HepG2 (cell line): ENCODE results near the gene TMEM139. TPM values are rescaled to one million over a fixed set of nuclear protein-coding genes. Genes with fewer than 3 reads are reported as not detected.
A peak's percentile ranks its signal among the peaks of the same experiment; 100 is the strongest.

Experiments
- ATAC-seq: fragments of 200-7000 bp; cut with Tn5 transposase; 3 replicates; pipeline ENCODE4 v1.9.1; 2020; ENCODE audit warnings: mild to moderate bottlenecking, moderate library complexity
- BruUV-seq: library from RNA; stranded (reverse); fragments of 400-500 nt; replicated peaks from 2 replicates; lab custom pipeline; 2021; lab: Mats Ljungman, UMichigan
- CTCF ChIA-PET: fragments of 300-600 bp; formaldehyde crosslinking; extraction: SDS; loops from one replicate; lab custom pipeline; 2021; ENCODE audit warnings: low total read pairs, inconsistent platforms, low intra/inter-chr PET ratio; lab: Yijun Ruan, JAX
- POLR2A ChIA-PET: fragments of 350-600 bp; sonication (Branson Sonifier 250); formaldehyde crosslinking; loops from one replicate; lab custom pipeline; 2020; ENCODE audit warnings: antibody characterized with exemption, inconsistent platforms; lab: Yijun Ruan, JAX
- DNase-seq: peaks from one replicate; pipeline ENCODE4 v3.0.0-alpha.2; 2015; ENCODE audit warnings: low spot score
- FAIRE-seq: peaks from 3 replicates; lab custom pipeline; 2011; peaks lifted over from hg19 to GRCh38; lab: Jason Lieb, UNC
- H2AFZ ChIP-seq: one replicate; pipeline ENCODE4 v1.6.1; 2011; ENCODE audit warnings: low read length, inconsistent platforms
- H3K27ac ChIP-seq: fragments of 300-600 bp; 3 replicates; pipeline ENCODE4 v1.8.0; 2011; ENCODE audit warnings: mixed run types, mild to moderate bottlenecking, mixed read lengths, low read length, inconsistent platforms; ENCODE audit not compliant: insufficient read depth; ENCODE audit errors: extremely low read length
- H3K27me3 ChIP-seq, 2 experiments: fragments of 200-600 bp in 1 of 2; 2 replicates in 1 of 2; 3 replicates in 1 of 2; pipeline versions ENCODE4 v1.6.0 to v1.8.0; 2011; ENCODE audit warnings: low read length in 2 of 2, mild to moderate bottlenecking in 2 of 2, moderate library complexity in 2 of 2, inconsistent platforms in 1 of 2; ENCODE audit not compliant: insufficient read depth in 2 of 2, control insufficient read depth in 1 of 2
- H3K36me3 ChIP-seq, 2 experiments: fragments of 200-600 bp in 1 of 2; replicated peaks in 1 of 2; 2 replicates in 1 of 2; 3 replicates in 1 of 2; pipeline versions ENCODE4 v1.5.1 to v1.8.0; 2011; ENCODE audit warnings: low read length in 2 of 2, inconsistent platforms in 1 of 2; ENCODE audit not compliant: insufficient read depth in 2 of 2, control insufficient read depth in 1 of 2
- H3K4me1 ChIP-seq: 2 replicates; pipeline ENCODE4 v1.5.1; 2012; ENCODE audit warnings: low read length, inconsistent platforms; ENCODE audit not compliant: insufficient read depth
- H3K4me2 ChIP-seq: 2 replicates; pipeline ENCODE4 v1.6.0; 2011; ENCODE audit warnings: low read depth, low read length, inconsistent platforms
- H3K4me3 ChIP-seq, 3 experiments: fragments of 200-600 bp in 1 of 3; sonication (generic), shearing (Covaris generic) in 1 of 3; replicated peaks in 1 of 3; 2 replicates each; pipeline ENCODE4 v1.5.1; 2011 to 2016; ENCODE audit warnings: low read length in 3 of 3, inconsistent platforms in 2 of 3, low read depth in 2 of 3, mild to moderate bottlenecking in 2 of 3, control low read depth in 1 of 3, mixed read lengths in 1 of 3; ENCODE audit not compliant: insufficient read depth in 1 of 3
- H3K79me2 ChIP-seq: one replicate; pipeline ENCODE4 v1.6.1; 2011; ENCODE audit warnings: low read length, inconsistent platforms; ENCODE audit not compliant: insufficient read depth
- H3K9ac ChIP-seq: 2 replicates; pipeline ENCODE4 v1.6.0; 2011; ENCODE audit warnings: mild to moderate bottlenecking, low read depth, low read length, inconsistent platforms; ENCODE audit not compliant: insufficient read depth
- H3K9me3 ChIP-seq: 2 replicates; pipeline ENCODE4 v1.5.1; 2012; ENCODE audit warnings: mild to moderate bottlenecking, low read length
- H4K20me1 ChIP-seq: 2 replicates; pipeline ENCODE4 v1.6.0; 2011; ENCODE audit warnings: inconsistent platforms, mild to moderate bottlenecking, low read length, moderate library complexity; ENCODE audit not compliant: insufficient read depth
- AGO1 ChIP-seq: fragments of 200-400 bp; formaldehyde crosslinking; IDR thresholded peaks from 2 replicates; pipeline ENCODE4 v1.6.1; 2017; ENCODE audit warnings: mild to moderate bottlenecking, low read depth, low read length, moderate library complexity; ENCODE audit not compliant: poor library complexity, severe bottlenecking
- DZIP1 ChIP-seq: sonication (generic); formaldehyde crosslinking; IDR thresholded peaks from 2 replicates; pipeline ENCODE4 v1.5.0; 2020; ENCODE audit warnings: mild to moderate bottlenecking, missing genetic modification reagents
- ELK4 ChIP-seq: sonication (generic); formaldehyde crosslinking; IDR thresholded peaks from 2 replicates; pipeline ENCODE4 v1.9.0; 2021; ENCODE audit warnings: missing genetic modification reagents, borderline replicate concordance
- GPBP1L1 ChIP-seq: sonication (generic); formaldehyde crosslinking; IDR thresholded peaks from 2 replicates; pipeline ENCODE4 v1.5.0; 2020; ENCODE audit warnings: mild to moderate bottlenecking, missing genetic modification reagents
- HOMEZ ChIP-seq: IDR thresholded peaks from 2 replicates; pipeline ENCODE4 v1.6.1; 2016; ENCODE audit warnings: low read depth
- MYC ChIP-seq: sonication (generic); formaldehyde crosslinking; IDR thresholded peaks from 2 replicates; pipeline ENCODE4 v1.9.0; 2021; ENCODE audit warnings: missing genetic modification reagents, borderline replicate concordance
- NFKB2 ChIP-seq: sonication (generic); formaldehyde crosslinking; IDR thresholded peaks from 2 replicates; pipeline ENCODE4 v1.4.0; 2020; ENCODE audit warnings: missing genetic modification reagents, borderline replicate concordance
- POLR2G ChIP-seq: fragments of 200-400 bp; formaldehyde crosslinking; IDR thresholded peaks from 2 replicates; pipeline ENCODE4 v1.6.1; 2018; ENCODE audit warnings: mild to moderate bottlenecking, low read depth, low read length, moderate library complexity
- RARG ChIP-seq: sonication (generic); formaldehyde crosslinking; IDR thresholded peaks from 2 replicates; pipeline ENCODE4 v1.4.0; 2020; ENCODE audit warnings: low read depth, mild to moderate bottlenecking, missing genetic modification reagents
- SIX1 ChIP-seq: sonication (generic); formaldehyde crosslinking; IDR thresholded peaks from 2 replicates; pipeline ENCODE4 v1.4.0; 2020; ENCODE audit warnings: missing genetic modification reagents, borderline replicate concordance
- SP2 ChIP-seq: sonication (generic); formaldehyde crosslinking; IDR thresholded peaks from 2 replicates; pipeline ENCODE4 v1.5.1; 2020; ENCODE audit warnings: mild to moderate bottlenecking, missing genetic modification reagents
- ZFX ChIP-seq: sonication (generic); formaldehyde crosslinking; IDR thresholded peaks from 2 replicates; pipeline ENCODE4 v1.4.0; 2020; ENCODE audit warnings: mild to moderate bottlenecking, low read depth, missing genetic modification reagents, moderate library complexity
- ZNF432 ChIP-seq: sonication (generic); formaldehyde crosslinking; IDR thresholded peaks from 2 replicates; pipeline ENCODE4 v1.5.0; 2020; ENCODE audit warnings: missing genetic modification reagents, mild to moderate bottlenecking, borderline replicate concordance
- ZNF569 ChIP-seq: sonication (generic); formaldehyde crosslinking; IDR thresholded peaks from 2 replicates; pipeline ENCODE4 v1.5.0; 2020; ENCODE audit warnings: mild to moderate bottlenecking, missing genetic modification reagents, moderate library complexity, borderline replicate concordance
- ZNF776 ChIP-seq: sonication (generic); formaldehyde crosslinking; IDR thresholded peaks from 2 replicates; pipeline ENCODE4 v1.4.0; 2020; ENCODE audit warnings: mild to moderate bottlenecking, missing genetic modification reagents
- WGBS: methylation state at CpG from one replicate; pipeline ENCODE4 v1.1.6; 2017; ENCODE audit warnings: low lambda C conversion rate; 5-methylcytosine and 5-hydroxymethylcytosine counted together
- in situ Hi-C: cut with HindIII; loops from 2 replicates; pipeline ENCODE4 v1.10.0; 2017; ENCODE audit warnings: low pct_unique_long_range_greater_than_20kb; ENCODE audit not compliant: extremely low pct_ligation_motif_present
- intact Hi-C: fragments of 100-400 bp; cut with micrococcal nuclease; formaldehyde crosslinking; loops from one replicate; pipeline ENCODE4 v1.10.0; 2022; ENCODE audit not compliant: unreplicated experiment
- polyA plus RNA-seq, 8 experiments: library from polyadenylated mRNA; depleted of rRNA in 3 of 8; stranded (reverse) in 7 of 8; unstranded in 1 of 8; fragments of >200 nt; fragmentation: Illumina TruSeq in 4 of 8; extraction: Trizol in 4 of 8; gene quantifications; 2 replicates each; pipeline versions ENCODE4 v1.2.1 to v1.2.3, GENCODE V29; 2011 to 2016; ENCODE audit warnings: low read depth in 4 of 8, missing spikeins in 1 of 8, mixed read lengths in 1 of 8; ENCODE audit not compliant: insufficient read depth in 1 of 8
- total RNA-seq, 5 experiments: library from RNA; depleted of rRNA; stranded (reverse); fragments of >200 nt; fragmentation: Illumina TruSeq; extraction: Trizol; gene quantifications; 2 replicates each; pipeline ENCODE4 v1.2.3, GENCODE V29; 2016; ENCODE audit warnings: low read depth in 1 of 5

Gene TMEM139
- total and polyA plus RNA-seq, 2 of the 13 experiments (the other 11 are each of a cell fraction or from before 2014, with no cell fraction given), result 7.9 to 14.0 TPM

GRCh38 chr7:143322760-143323633 lies 38.2 kb downstream of the TMEM139 start (continued):
- TF ChIP-seq ELK4 (CRISPR knock-in tag) (no peak), SP2 (CRISPR knock-in tag) (no peak), ZFX (CRISPR knock-in tag) (no peak), HOMEZ (CRISPR knock-in tag) (no peak)
- TF ChIP-seq, all 625 proteins: peak for 0

GRCh38 chr7:143323653-143324052 lies 38.9 kb downstream of the TMEM139 start:
- Histone ChIP-seq H2AFZ (no peak overlapping the region), H3K27ac (no peak overlapping the region), H3K36me3 (no peaks in the 10 kb centered on the region), H3K27me3 (peaks cover 0 to 7% of the 10 kb centered on the region in 2 experiments; a peak in 2 of 5 replicates), H4K20me1 (no peaks in the 10 kb centered on the region), H3K79me2 (no peaks in the 10 kb centered on the region), H3K9me3 (no peaks in the 10 kb centered on the region), H3K4me1 (peaks cover 25% of the 10 kb centered on the region), H3K4me2 (peak overlapping the region; percentile 23; the same call in 1 of the 2 replicates), H3K4me3 (no peak overlapping the region; a peak in 1 of 6 replicates), H3K9ac (no peak overlapping the region)
- no peak for FAIRE-seq
- 3% methylated on average over 12 of the region's 12 CpGs for WGBS
- CTCF ChIA-PET, result no interaction called here
- intact Hi-C loops, result no loop called here
- BruUV-seq, result no TSS peak
- POLR2A ChIA-PET, result no interaction called here
- no peak for DNase-seq
- ATAC-seq, result peak; percentile 69
- in situ Hi-C loops, result loop anchor here (5.0 kb wide), 1 partner anchor 94 kb away; no protein-coding TSS in a partner anchor
- TF ChIP-seq SIX1 (CRISPR knock-in tag), result no peak
- no peak for TF ChIP-seq POLR2G
- no peak for TF ChIP-seq AGO1
- no peak for TF ChIP-seq MYC (CRISPR knock-in tag)
- no peak for TF ChIP-seq ZNF776 (CRISPR knock-in tag)
- TF ChIP-seq GPBP1L1, result no peak
- TF ChIP-seq ZNF432 (CRISPR knock-in tag), result no peak
- TF ChIP-seq ZNF569 (CRISPR knock-in tag), result no peak
- no peak for TF ChIP-seq DZIP1 (CRISPR knock-in tag)
- no peak for TF ChIP-seq RARG (CRISPR knock-in tag)
- no peak for TF ChIP-seq NFKB2 (CRISPR knock-in tag)
